A549 (cell line): Measurements from ENCODE around the gene ACAP1.

ENCODE experiments used
- ESRRA ChIP-seq: fragments of 150-350 bp; IDR thresholded peaks from 2 replicates; pipeline ENCODE4 v1.6.1; 2014; ENCODE audit warnings: mild to moderate bottlenecking, low read length, borderline replicate concordance
- POLR2A ChIP-seq: IDR thresholded peaks from 2 replicates; pipeline ENCODE4 v1.6.1; 2012; ENCODE audit warnings: mild to moderate bottlenecking, low read length
- RARB ChIP-seq: fragments of 250-450 bp; sonication (Bioruptor Pico); IDR thresholded peaks from 2 replicates; pipeline ENCODE4 v1.8.0; 2021; ENCODE audit warnings: mild to moderate bottlenecking, moderate library complexity
- SMC3 ChIP-seq: fragments of >200 bp; sonication (Bioruptor Twin); formaldehyde crosslinking; IDR thresholded peaks from 3 replicates; pipeline ENCODE4 v1.6.1; 2018; ENCODE audit warnings: inconsistent platforms
- ZNF302 ChIP-seq: fragments of 250-450 bp; sonication (Bioruptor Pico); IDR thresholded peaks from 2 replicates; pipeline ENCODE4 v1.9.0; 2021; ENCODE audit warnings: inconsistent platforms, mild to moderate bottlenecking, moderate library complexity
- TF ChIP-seq, protein P1 (sequence below): fragments of >200 bp; sonication (Bioruptor Twin); formaldehyde crosslinking; IDR thresholded peaks from 3 replicates; pipeline ENCODE4 v1.5.1; 2016
- TF ChIP-seq, protein P2 (sequence below): fragments of 200-600 bp; sonication (generic); IDR thresholded peaks from 2 replicates; pipeline ENCODE4 v1.6.1; 2016; ENCODE audit warnings: antibody characterized with exemption, mild to moderate bottlenecking, moderate library complexity
- TF ChIP-seq, protein P3 (sequence below): fragments of >200 bp; sonication (Bioruptor Twin); formaldehyde crosslinking; IDR thresholded peaks from 3 replicates; pipeline ENCODE4 v1.6.1; 2016

DNA sequence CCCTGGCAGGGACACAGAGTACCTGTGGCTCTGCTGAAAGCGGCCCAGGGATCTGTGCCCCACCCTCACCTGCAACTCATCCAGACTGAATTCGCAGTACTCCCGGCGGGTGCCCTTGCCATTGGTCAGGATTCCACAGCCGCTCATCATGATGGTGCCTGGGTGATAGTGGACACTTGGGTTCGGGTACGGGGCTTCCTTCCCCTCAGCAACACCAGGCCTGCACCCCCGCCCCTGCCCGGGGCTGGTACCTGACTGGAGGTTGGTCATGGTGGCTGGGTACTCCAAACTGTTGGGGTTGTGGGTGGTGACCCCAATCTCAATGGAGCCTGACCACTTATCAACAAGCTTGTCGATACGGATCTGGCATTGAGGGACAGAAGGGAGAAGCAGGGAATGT lies 10.1 kb upstream of the ACAP1 start:
- TF ChIP-seq ZNF302 (CRISPR knock-in tag) (no peak), ESRRA (no peak), SMC3 (no peak), POLR2A (no peak), RARB (no peak)
- TF ChIP-seq, protein P1, sequence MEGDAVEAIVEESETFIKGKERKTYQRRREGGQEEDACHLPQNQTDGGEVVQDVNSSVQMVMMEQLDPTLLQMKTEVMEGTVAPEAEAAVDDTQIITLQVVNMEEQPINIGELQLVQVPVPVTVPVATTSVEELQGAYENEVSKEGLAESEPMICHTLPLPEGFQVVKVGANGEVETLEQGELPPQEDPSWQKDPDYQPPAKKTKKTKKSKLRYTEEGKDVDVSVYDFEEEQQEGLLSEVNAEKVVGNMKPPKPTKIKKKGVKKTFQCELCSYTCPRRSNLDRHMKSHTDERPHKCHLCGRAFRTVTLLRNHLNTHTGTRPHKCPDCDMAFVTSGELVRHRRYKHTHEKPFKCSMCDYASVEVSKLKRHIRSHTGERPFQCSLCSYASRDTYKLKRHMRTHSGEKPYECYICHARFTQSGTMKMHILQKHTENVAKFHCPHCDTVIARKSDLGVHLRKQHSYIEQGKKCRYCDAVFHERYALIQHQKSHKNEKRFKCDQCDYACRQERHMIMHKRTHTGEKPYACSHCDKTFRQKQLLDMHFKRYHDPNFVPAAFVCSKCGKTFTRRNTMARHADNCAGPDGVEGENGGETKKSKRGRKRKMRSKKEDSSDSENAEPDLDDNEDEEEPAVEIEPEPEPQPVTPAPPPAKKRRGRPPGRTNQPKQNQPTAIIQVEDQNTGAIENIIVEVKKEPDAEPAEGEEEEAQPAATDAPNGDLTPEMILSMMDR = no peak
- TF ChIP-seq, protein P2, sequence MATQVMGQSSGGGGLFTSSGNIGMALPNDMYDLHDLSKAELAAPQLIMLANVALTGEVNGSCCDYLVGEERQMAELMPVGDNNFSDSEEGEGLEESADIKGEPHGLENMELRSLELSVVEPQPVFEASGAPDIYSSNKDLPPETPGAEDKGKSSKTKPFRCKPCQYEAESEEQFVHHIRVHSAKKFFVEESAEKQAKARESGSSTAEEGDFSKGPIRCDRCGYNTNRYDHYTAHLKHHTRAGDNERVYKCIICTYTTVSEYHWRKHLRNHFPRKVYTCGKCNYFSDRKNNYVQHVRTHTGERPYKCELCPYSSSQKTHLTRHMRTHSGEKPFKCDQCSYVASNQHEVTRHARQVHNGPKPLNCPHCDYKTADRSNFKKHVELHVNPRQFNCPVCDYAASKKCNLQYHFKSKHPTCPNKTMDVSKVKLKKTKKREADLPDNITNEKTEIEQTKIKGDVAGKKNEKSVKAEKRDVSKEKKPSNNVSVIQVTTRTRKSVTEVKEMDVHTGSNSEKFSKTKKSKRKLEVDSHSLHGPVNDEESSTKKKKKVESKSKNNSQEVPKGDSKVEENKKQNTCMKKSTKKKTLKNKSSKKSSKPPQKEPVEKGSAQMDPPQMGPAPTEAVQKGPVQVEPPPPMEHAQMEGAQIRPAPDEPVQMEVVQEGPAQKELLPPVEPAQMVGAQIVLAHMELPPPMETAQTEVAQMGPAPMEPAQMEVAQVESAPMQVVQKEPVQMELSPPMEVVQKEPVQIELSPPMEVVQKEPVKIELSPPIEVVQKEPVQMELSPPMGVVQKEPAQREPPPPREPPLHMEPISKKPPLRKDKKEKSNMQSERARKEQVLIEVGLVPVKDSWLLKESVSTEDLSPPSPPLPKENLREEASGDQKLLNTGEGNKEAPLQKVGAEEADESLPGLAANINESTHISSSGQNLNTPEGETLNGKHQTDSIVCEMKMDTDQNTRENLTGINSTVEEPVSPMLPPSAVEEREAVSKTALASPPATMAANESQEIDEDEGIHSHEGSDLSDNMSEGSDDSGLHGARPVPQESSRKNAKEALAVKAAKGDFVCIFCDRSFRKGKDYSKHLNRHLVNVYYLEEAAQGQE = no peak
- TF ChIP-seq, protein P3, sequence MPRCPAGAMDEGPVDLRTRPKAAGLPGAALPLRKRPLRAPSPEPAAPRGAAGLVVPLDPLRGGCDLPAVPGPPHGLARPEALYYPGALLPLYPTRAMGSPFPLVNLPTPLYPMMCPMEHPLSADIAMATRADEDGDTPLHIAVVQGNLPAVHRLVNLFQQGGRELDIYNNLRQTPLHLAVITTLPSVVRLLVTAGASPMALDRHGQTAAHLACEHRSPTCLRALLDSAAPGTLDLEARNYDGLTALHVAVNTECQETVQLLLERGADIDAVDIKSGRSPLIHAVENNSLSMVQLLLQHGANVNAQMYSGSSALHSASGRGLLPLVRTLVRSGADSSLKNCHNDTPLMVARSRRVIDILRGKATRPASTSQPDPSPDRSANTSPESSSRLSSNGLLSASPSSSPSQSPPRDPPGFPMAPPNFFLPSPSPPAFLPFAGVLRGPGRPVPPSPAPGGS = no peak
